IPS-15b (cell line): ENCODE data around the gene GPR137C.
"Not testable (repeated sequence)": the region's sequence is repeated elsewhere in the genome, so short reads cannot be mapped to it uniquely, and the experiment has no call there.

Source experiments
- H3K27me3 ChIP-seq: one replicate; pipeline ENCODE4 v1.6.1; 2013; ENCODE audit warnings: low read length; ENCODE audit not compliant: control insufficient read depth, insufficient read depth
- H3K36me3 ChIP-seq: one replicate; pipeline ENCODE4 v1.6.1; 2013; ENCODE audit warnings: low read length; ENCODE audit not compliant: control insufficient read depth, insufficient read depth
- H3K4me1 ChIP-seq: one replicate; pipeline ENCODE4 v1.6.1; 2013; ENCODE audit warnings: mild to moderate bottlenecking, low read length; ENCODE audit not compliant: control insufficient read depth, insufficient read depth
- H3K4me3 ChIP-seq: one replicate; pipeline ENCODE4 v1.5.1; 2013; ENCODE audit warnings: low read depth, low read length
- H3K9ac ChIP-seq: one replicate; pipeline ENCODE4 v1.6.1; 2013; ENCODE audit warnings: low read depth, mild to moderate bottlenecking, low read length
- H3K9me3 ChIP-seq: one replicate; pipeline ENCODE4 v1.6.1; 2013; ENCODE audit warnings: mild to moderate bottlenecking, low read length; ENCODE audit not compliant: control insufficient read depth, insufficient read depth

The GPR137C gene

GRCh38 chr14:52547027-52547426 lies 5.6 kb upstream of the GPR137C start:
- Histone ChIP-seq H3K4me1 (peaks cover 5% of the 10 kb centered on the region), H3K9ac (no peak overlapping the region), H3K27me3 (no peaks in the 10 kb centered on the region), H3K4me3 (no peak overlapping the region), H3K9me3 (no peaks in the 10 kb centered on the region), H3K36me3 (no peaks in the 10 kb centered on the region)

GRCh38 chr14:52547526-52547925 lies 5.1 kb upstream of the GPR137C start:
- Histone ChIP-seq H3K27me3 (no peaks in the 10 kb centered on the region), H3K36me3 (no peaks in the 10 kb centered on the region), H3K9me3 (no peaks in the 10 kb centered on the region), H3K9ac (no peak overlapping the region), H3K4me1 (peaks cover 5% of the 10 kb centered on the region), H3K4me3 (no peak overlapping the region)

GRCh38 chr14:52550661-52551060 lies 2.0 kb upstream of the GPR137C start:
- Histone ChIP-seq H3K9me3 (no peaks in the 10 kb centered on the region), H3K9ac (no peak overlapping the region), H3K4me1 (peaks cover 4% of the 10 kb centered on the region), H3K36me3 (no peaks in the 10 kb centered on the region), H3K27me3 (peaks cover 11% of the 10 kb centered on the region), H3K4me3 (peak overlapping the region; percentile 85)

- H3K4me1 ChIP-seq: no peaks in the 10 kb centered on the region
- no peaks in the 10 kb centered on the region for H3K9me3 ChIP-seq
- no peaks in the 10 kb centered on the region for H3K36me3 ChIP-seq
- peaks cover 11% of the 10 kb centered on the region for H3K27me3 ChIP-seq
- no peak overlapping the region for H3K9ac ChIP-seq
- H3K4me3 ChIP-seq: peak overlapping the region; percentile 85
Measured at GRCh38 chr14:52551205-52551604, 1.4 kb upstream of the GPR137C start.

DNA sequence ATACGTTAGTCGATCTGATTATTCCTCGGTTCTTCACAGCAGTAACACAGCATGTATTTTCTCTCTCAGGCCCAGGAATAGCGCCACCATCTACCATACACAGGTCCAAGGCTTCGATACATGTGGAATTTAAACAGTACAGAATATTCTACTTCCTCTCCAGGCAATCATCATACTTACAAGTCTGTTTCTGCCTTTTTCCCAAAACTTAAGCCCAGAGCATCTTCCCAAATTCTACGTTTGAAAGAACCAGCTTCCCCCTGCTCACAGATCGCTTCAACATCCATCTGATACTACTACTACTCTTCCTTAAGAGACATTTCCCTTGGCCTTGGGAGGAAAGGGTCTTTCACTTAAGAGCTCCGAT lies 957 bp upstream of the GPR137C start:
- Histone ChIP-seq H3K9ac (peak overlapping the region; percentile 63), H3K4me1 (no peaks in the 10 kb centered on the region), H3K27me3 (peaks cover 11% of the 10 kb centered on the region), H3K36me3 (no peaks in the 10 kb centered on the region), H3K4me3 (peak overlapping the region; percentile 85), H3K9me3 (no peaks in the 10 kb centered on the region)

GRCh38 chr14:52553002-52553670 lies 500 bp downstream of the GPR137C start:
- Histone ChIP-seq H3K4me3 (peak overlapping the region; percentile 72), H3K4me1 (no peaks in the 10 kb centered on the region), H3K27me3 (peaks cover 11% of the 10 kb centered on the region), H3K9me3 (no peaks in the 10 kb centered on the region), H3K36me3 (no peaks in the 10 kb centered on the region), H3K9ac (no peak overlapping the region)

DNA sequence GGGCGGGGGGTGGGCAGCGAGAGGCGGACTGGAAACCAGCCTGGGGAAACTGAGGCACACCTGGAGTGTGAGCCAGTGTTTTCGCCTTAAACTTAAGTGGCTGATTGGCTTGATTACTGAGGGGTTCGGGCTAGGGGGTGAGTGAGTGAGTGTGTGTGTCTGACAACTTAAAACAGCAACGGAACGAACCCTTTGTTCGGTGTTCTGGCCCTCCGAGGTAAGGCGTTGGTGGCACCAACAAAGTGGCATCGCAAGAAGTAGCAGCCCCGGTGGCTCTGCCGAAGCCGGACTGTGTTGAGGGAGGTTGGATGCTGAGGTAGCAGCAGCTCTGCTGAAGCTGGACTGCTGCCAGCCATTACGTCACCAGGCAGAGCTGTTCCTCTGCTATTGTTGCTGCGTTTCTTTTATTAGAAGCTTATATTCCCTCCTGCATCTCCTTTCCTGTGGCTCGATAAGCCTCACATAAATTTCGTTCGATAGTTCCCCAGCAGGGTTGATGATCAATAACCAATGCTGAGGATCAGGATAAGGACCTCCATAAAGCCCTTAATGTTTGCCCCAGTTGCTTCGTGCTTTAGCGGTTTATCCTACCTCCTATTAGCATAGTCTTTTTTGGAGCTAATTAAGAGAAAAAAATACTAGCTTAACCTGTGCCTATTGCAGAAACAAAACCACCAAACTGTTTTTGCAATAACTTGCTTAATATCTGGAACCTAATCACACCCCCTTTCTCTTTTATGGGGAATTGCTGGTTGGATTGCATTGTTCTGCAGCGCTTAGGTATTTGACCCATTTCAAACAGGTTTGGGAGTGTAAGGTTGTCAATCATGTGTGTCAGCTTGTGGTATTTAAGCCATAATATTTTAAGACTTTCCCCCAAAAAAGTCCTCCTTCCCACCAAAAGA lies 1.3 kb downstream of the GPR137C start:
- H3K4me1 ChIP-seq: no peaks in the 10 kb centered on the region
- no peak overlapping the region for H3K9ac ChIP-seq
- H3K4me3 ChIP-seq: peak overlapping the region; percentile 72
- H3K9me3 ChIP-seq: no peaks in the 10 kb centered on the region
- peaks cover 11% of the 10 kb centered on the region for H3K27me3 ChIP-seq
- H3K36me3 ChIP-seq: no peaks in the 10 kb centered on the region

DNA sequence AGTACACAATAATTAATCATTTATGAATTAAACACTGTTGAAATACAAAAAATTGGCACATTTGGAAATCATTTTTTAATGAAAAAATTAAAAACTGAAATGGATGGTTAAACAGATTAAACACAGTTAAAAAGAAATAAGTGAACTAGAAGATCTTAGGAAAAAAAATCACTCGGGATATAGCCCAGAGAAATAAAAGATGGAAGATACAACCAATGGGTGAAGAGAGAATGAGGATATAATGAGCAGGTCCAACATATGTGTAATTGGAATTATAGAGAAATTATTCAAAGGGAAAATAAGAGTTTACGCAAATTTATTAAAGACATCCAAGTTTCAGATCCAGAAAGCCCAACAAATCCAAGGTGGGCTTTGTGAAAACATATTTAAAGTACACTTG lies 6.1 kb downstream of the GPR137C start:
- no peaks in the 10 kb centered on the region for H3K4me1 ChIP-seq
- no peaks in the 10 kb centered on the region for H3K9me3 ChIP-seq
- H3K4me3 ChIP-seq: no peak overlapping the region
- peaks cover 11% of the 10 kb centered on the region for H3K27me3 ChIP-seq
- no peak overlapping the region for H3K9ac ChIP-seq
- H3K36me3 ChIP-seq: no peaks in the 10 kb centered on the region

DNA sequence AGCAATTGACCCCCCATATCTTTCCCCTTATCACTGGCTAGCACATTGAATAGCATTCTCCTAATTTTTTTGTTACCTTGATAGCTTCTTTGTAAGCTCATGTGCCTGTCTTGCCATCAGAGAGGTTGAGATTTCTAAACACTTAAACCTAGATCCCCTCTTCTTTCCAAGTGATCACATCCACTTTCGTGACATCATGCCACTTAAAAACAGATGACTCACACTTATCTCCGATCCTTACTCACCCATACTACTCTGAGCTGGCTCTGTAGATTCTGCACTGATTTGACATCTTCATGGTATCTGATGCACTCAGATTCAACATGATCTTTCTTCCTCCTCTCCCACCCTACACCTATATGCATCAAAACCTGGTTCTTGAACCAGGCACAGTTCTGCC lies 10.5 kb downstream of the GPR137C start:
- no peaks in the 10 kb centered on the region for H3K27me3 ChIP-seq
- no peak overlapping the region for H3K4me3 ChIP-seq
- no peaks in the 10 kb centered on the region for H3K36me3 ChIP-seq
- no peaks in the 10 kb centered on the region for H3K9me3 ChIP-seq
- no peaks in the 10 kb centered on the region for H3K4me1 ChIP-seq
- H3K9ac ChIP-seq: no peak overlapping the region

- not testable (repeated sequence) for H3K36me3 ChIP-seq, H3K4me3 ChIP-seq, H3K9ac ChIP-seq, H3K9me3 ChIP-seq, H3K4me1 ChIP-seq, H3K27me3 ChIP-seq
Measured at GRCh38 chr14:52568454-52568853, 15.8 kb downstream of the GPR137C start.

- no peak overlapping the region for H3K4me3 ChIP-seq
- H3K36me3 ChIP-seq: no peaks in the 10 kb centered on the region
- no peaks in the 10 kb centered on the region for H3K27me3 ChIP-seq
- H3K9me3 ChIP-seq: no peaks in the 10 kb centered on the region
- no peak overlapping the region for H3K9ac ChIP-seq
- no peaks in the 10 kb centered on the region for H3K4me1 ChIP-seq
Measured at GRCh38 chr14:52575858-52576257, 23.2 kb downstream of the GPR137C start.

- H3K36me3 ChIP-seq: no peaks in the 10 kb centered on the region
- no peaks in the 10 kb centered on the region for H3K4me1 ChIP-seq
- H3K9me3 ChIP-seq: no peaks in the 10 kb centered on the region
- H3K9ac ChIP-seq: no peak overlapping the region
- no peaks in the 10 kb centered on the region for H3K27me3 ChIP-seq
- no peak overlapping the region for H3K4me3 ChIP-seq
Measured at GRCh38 chr14:52583544-52583943, 30.9 kb downstream of the GPR137C start.
